ENCODE data around the gene PTPN14.

Gene PTPN14

DNA sequence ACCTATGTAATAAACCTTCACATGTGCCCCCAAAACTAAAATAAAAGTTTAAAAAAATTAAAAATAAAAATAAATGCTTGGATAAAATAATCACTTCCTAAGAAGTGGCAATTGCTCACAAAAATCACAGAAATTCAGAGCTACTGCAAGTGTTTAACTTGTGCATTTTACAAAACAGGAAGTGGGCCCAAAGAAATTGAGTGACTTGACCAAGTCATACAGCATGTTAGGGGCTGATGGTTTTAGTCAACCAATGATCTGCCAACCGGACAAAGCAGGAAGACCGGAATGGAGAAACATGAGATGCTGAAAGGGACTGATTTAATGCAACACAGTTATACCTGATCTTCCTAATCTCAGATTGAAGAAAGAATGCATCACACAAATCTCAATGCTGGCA lies 173.9 kb downstream of the PTPN14 start:
- H3K79me2 ChIP-seq (ENCODE audit: insufficient read depth, low read length): no peaks in the 10 kb centered on the region
- ATAC-seq (ENCODE audit: insufficient read depth, low read depth): no peak
- no peaks in the 10 kb centered on the region for H3K9me3 ChIP-seq (ENCODE audit: insufficient read depth, low read length, severe bottlenecking)
- H3K9ac ChIP-seq (ENCODE audit: low read depth, low read length): no peak overlapping the region
- H4K20me1 ChIP-seq (ENCODE audit: insufficient read depth, low read length): no peaks in the 10 kb centered on the region
- no peaks in the 10 kb centered on the region for H3K36me3 ChIP-seq (ENCODE audit: insufficient read depth, low read length)
- H3K4me1 ChIP-seq (ENCODE audit: insufficient read depth, low read length): no peaks in the 10 kb centered on the region
- no peak overlapping the region for H2AFZ ChIP-seq (ENCODE audit: low read depth, low read length)
- TF ChIP-seq CTCF (IDR thresholded peaks at IDR 0.05; ENCODE audit: borderline replicate concordance, extremely low read depth, low read length, poor library complexity, severe bottlenecking) (no peak), EZH2 (IDR thresholded peaks at IDR 0.05; ENCODE audit: borderline replicate concordance, low read depth, low read length, severe bottlenecking) (no peak)
- no peak overlapping the region for H3K4me3 ChIP-seq (ENCODE audit: low read depth in 1 of 2, low read length in 2 of 2)
- no peak overlapping the region for H3K27ac ChIP-seq (ENCODE audit: low read length)
- H3K4me2 ChIP-seq (ENCODE audit: insufficient read depth, low read length): no peak overlapping the region
- H3K27me3 ChIP-seq (ENCODE audit: insufficient read depth, low read length, poor library complexity): no peaks in the 10 kb centered on the region
- no peak for DNase-seq

DNA sequence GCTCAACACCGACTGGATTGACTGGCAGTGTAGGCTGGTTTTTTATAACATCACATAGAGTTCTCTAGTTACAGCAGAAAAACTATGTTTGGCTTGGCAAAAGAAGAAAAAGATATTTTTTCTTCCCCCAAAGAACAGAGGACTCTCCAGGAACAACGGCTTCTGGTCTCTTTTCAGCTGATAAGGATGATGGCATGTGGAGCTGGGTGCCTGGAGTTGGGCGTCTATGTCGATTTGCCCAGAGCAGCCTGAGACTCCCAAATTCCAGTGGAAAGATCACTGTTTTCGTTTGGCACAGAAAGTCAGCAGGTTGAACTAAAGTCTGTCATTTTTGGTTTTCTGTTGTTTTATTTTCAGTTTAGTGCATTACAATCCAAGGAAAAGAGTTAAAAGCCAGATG lies 179.3 kb downstream of the PTPN14 start:
- H3K36me3 ChIP-seq (ENCODE audit: insufficient read depth, low read length): no peaks in the 10 kb centered on the region
- no peak overlapping the region for H2AFZ ChIP-seq (ENCODE audit: low read depth, low read length)
- H3K4me3 ChIP-seq (ENCODE audit: low read depth in 1 of 2, low read length in 2 of 2): no peak overlapping the region
- H3K27me3 ChIP-seq (ENCODE audit: insufficient read depth, low read length, poor library complexity): no peaks in the 10 kb centered on the region
- no peak overlapping the region for H3K27ac ChIP-seq (ENCODE audit: low read length)
- no peaks in the 10 kb centered on the region for H3K9me3 ChIP-seq (ENCODE audit: insufficient read depth, low read length, severe bottlenecking)
- H4K20me1 ChIP-seq (ENCODE audit: insufficient read depth, low read length): no peaks in the 10 kb centered on the region
- no peaks in the 10 kb centered on the region for H3K79me2 ChIP-seq (ENCODE audit: insufficient read depth, low read length)
- H3K4me1 ChIP-seq (ENCODE audit: insufficient read depth, low read length): no peaks in the 10 kb centered on the region
- no peak overlapping the region for H3K4me2 ChIP-seq (ENCODE audit: insufficient read depth, low read length)
- TF ChIP-seq CTCF (IDR thresholded peaks at IDR 0.05; ENCODE audit: borderline replicate concordance, extremely low read depth, low read length, poor library complexity, severe bottlenecking) (no peak), EZH2 (IDR thresholded peaks at IDR 0.05; ENCODE audit: borderline replicate concordance, low read depth, low read length, severe bottlenecking) (no peak)
- ATAC-seq (ENCODE audit: insufficient read depth, low read depth) (no peak), DNase-seq (no peak)
- H3K9ac ChIP-seq (ENCODE audit: low read depth, low read length): no peak overlapping the region

DNA sequence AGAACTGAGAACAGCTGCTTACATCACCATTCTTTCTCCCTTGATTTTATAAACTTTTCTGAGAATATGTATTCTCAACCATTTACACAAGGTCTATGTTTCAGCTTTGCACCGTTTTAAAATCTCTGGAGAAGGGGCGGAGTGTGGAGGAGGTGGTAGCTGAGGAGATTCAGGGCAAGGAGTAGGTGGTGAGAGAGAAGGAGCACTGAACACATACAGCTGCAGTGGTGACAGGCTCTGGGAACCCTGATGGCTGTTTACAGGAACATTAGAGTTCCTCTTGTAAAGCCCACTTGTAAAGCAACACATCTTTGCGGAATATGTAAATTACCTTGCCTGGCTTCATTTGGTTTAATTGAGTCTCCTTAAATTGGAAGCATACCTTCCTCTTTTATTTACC lies 180.8 kb downstream of the PTPN14 start:
- Histone ChIP-seq H4K20me1 (ENCODE audit: insufficient read depth, low read length) (no peaks in the 10 kb centered on the region), H3K27me3 (ENCODE audit: insufficient read depth, low read length, poor library complexity) (no peaks in the 10 kb centered on the region), H3K4me3 (ENCODE audit: low read depth in 1 of 2, low read length in 2 of 2) (no peak overlapping the region), H3K9me3 (ENCODE audit: insufficient read depth, low read length, severe bottlenecking) (no peaks in the 10 kb centered on the region), H3K4me2 (ENCODE audit: insufficient read depth, low read length) (no peak overlapping the region), H3K27ac (ENCODE audit: low read length) (no peak overlapping the region), H2AFZ (ENCODE audit: low read depth, low read length) (no peak overlapping the region), H3K9ac (ENCODE audit: low read depth, low read length) (no peak overlapping the region), H3K79me2 (ENCODE audit: insufficient read depth, low read length) (no peaks in the 10 kb centered on the region), H3K36me3 (ENCODE audit: insufficient read depth, low read length) (no peaks in the 10 kb centered on the region), H3K4me1 (ENCODE audit: insufficient read depth, low read length) (no peaks in the 10 kb centered on the region)
- no peak for ATAC-seq (ENCODE audit: insufficient read depth, low read depth)
- DNase-seq: no peak
- no peak for TF ChIP-seq EZH2 (IDR thresholded peaks at IDR 0.05; ENCODE audit: borderline replicate concordance, low read depth, low read length, severe bottlenecking)

- Histone ChIP-seq H3K79me2 (ENCODE audit: insufficient read depth, low read length) (no peaks in the 10 kb centered on the region), H3K27ac (ENCODE audit: low read length) (no peak overlapping the region), H2AFZ (ENCODE audit: low read depth, low read length) (no peak overlapping the region), H4K20me1 (ENCODE audit: insufficient read depth, low read length) (no peaks in the 10 kb centered on the region), H3K9me3 (ENCODE audit: insufficient read depth, low read length, severe bottlenecking) (no peaks in the 10 kb centered on the region), H3K4me2 (ENCODE audit: insufficient read depth, low read length) (no peak overlapping the region), H3K4me1 (ENCODE audit: insufficient read depth, low read length) (no peaks in the 10 kb centered on the region), H3K9ac (ENCODE audit: low read depth, low read length) (no peak overlapping the region), H3K27me3 (ENCODE audit: insufficient read depth, low read length, poor library complexity) (no peaks in the 10 kb centered on the region), H3K36me3 (ENCODE audit: insufficient read depth, low read length) (no peaks in the 10 kb centered on the region), H3K4me3 (ENCODE audit: low read depth in 1 of 2, low read length in 2 of 2) (no peak overlapping the region)
- TF ChIP-seq EZH2 (IDR thresholded peaks at IDR 0.05; ENCODE audit: borderline replicate concordance, low read depth, low read length, severe bottlenecking) (no peak), CTCF (IDR thresholded peaks at IDR 0.05; ENCODE audit: borderline replicate concordance, extremely low read depth, low read length, poor library complexity, severe bottlenecking) (no peak)
- DNase-seq (no peak), ATAC-seq (ENCODE audit: insufficient read depth, low read depth) (no peak)
Measured at GRCh38 chr1:214369364-214369763, 182.0 kb downstream of the PTPN14 start.
